ENCODE results near the gene CACNG1. TPM values are rescaled to one million over a fixed set of nuclear protein-coding genes. Genes with fewer than 3 reads are reported as not detected.

The CACNG1 gene
- total and polyA plus RNA-seq, 2 of the 4 experiments (the other 2 are of a cell fraction), result not detected

DNA sequence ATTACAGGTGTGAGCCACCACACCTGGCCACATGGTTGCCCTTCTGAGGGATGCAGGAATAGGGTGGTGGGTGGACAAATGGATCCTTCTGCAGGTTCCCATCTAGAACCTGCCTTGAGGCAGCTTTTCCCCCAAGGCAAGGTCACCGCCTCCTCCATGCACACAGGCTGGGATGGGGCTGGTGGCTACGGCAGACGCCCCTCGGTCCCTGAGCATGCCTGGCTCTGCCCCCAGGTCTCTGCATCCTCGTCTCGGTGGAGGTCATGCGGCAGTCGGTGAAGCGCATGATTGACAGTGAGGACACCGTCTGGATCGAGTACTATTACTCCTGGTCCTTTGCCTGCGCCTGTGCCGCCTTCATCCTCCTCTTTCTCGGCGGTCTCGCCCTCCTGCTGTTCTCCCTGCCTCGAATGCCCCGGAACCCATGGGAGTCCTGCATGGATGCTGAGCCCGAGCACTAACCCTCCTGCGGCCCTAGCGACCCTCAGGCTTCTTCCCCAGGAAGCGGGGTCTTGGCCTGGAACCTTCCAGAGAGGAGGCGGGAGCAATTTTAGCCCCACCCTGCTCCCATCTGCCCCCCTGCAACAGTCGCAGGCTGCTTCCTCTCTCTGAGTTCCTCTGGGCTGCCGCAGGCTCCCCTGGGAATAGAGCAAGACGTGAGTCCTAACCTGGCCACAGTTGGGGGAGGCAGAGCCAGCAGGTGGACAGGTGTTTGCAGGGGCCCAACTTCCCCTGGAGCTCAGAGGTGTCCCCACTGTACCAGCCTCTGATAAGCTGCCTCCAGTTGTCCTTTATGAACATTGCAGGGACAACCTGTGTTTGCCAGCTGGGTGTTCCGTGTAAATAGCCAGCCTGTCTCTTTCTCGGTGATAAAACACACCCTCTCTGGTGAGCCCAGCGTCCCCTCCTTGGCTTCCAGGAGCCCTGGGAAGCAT, 11.7 kb downstream of the CACNG1 start:
- Histone ChIP-seq H3K4me3 (ENCODE audit: insufficient read depth, low read depth, low read length) (no peak overlapping the region), H3K4ac (ENCODE audit: low read depth, low read length) (no peak overlapping the region), H2BK15ac (ENCODE audit: low read depth, low read length) (no peak overlapping the region), H3K14ac (replicated peaks; ENCODE audit: low read depth, low read length) (no peak overlapping the region), H4K20me1 (ENCODE audit: insufficient read depth, low read length) (0 out of 2 replicates have a peak, but pooled peaks cover 4% of the 10 kb centered on the region), H3K23ac (ENCODE audit: low read depth, low read length) (no peak overlapping the region), H2BK5ac (ENCODE audit: low read depth, low read length, poor library complexity, severe bottlenecking) (no peak overlapping the region), H4K91ac (ENCODE audit: insufficient read depth, low read depth, low read length) (no peak overlapping the region), H4K8ac (ENCODE audit: low read depth in 2 of 2, low read length in 2 of 2) (no peak overlapping the region), H2AFZ (replicated peaks; ENCODE audit: low read length, poor library complexity) (no peak overlapping the region), H3K27ac (ENCODE audit: insufficient read depth, low read length) (no peak overlapping the region), H2AK9ac (replicated peaks; ENCODE audit: low read depth, low read length, poor library complexity) (no peak overlapping the region), H3K79me1 (ENCODE audit: low read depth in 1 of 2, low read length in 2 of 2) (no peaks in the 10 kb centered on the region), H3K9me1 (ENCODE audit: insufficient read depth, low read length) (peaks cover 5% of the 10 kb centered on the region), H3K18ac (ENCODE audit: low read depth, low read length) (no peak overlapping the region), H2BK20ac (ENCODE audit: low read depth, low read length) (no peak overlapping the region), H3K9ac (ENCODE audit: low read depth, low read length) (no peak overlapping the region), H3K4me2 (ENCODE audit: low read depth, low read length) (no peak overlapping the region), H3K56ac (ENCODE audit: extremely low read depth, insufficient read depth, low read length) (no peak overlapping the region), H3K9me3 (ENCODE audit: control insufficient read depth, insufficient read depth, low read length) (no peaks in the 10 kb centered on the region), H3K27me3 (ENCODE audit: control insufficient read depth, insufficient read depth, low read length) (peaks cover 4% of the 10 kb centered on the region), H2BK120ac (ENCODE audit: low read depth, low read length) (no peak overlapping the region), H3K36me3 (ENCODE audit: control insufficient read depth, insufficient read depth, low read length) (no peaks in the 10 kb centered on the region), H2AK5ac (ENCODE audit: low read depth, low read length) (no peak overlapping the region), H3K4me1 (ENCODE audit: control insufficient read depth, insufficient read depth, low read length) (no peaks in the 10 kb centered on the region), H4K5ac (ENCODE audit: low read depth, low read length) (no peak overlapping the region)
- dilution Hi-C loops (cut with HindIII; ENCODE audit: low sequenced_read_pairs, unreplicated experiment), result no loop called here
- in situ Hi-C loops (cut with MboI; ENCODE audit: low sequenced_read_pairs), result no loop called here
- TF ChIP-seq CEBPB (IDR thresholded peaks at IDR 0.05; ENCODE audit: low read depth, low read length) (no peak), POLR2A (IDR thresholded peaks at IDR 0.05; ENCODE audit: low read depth, low read length) (no peak), SMC3 (IDR thresholded peaks at IDR 0.05; ENCODE audit: low read depth, low read length) (no peak), RFX5 (IDR thresholded peaks at IDR 0.05; ENCODE audit: low read depth, low read length) (no peak), MAZ (IDR thresholded peaks at IDR 0.05; ENCODE audit: borderline replicate concordance, low read depth, low read length) (no peak), MXI1 (IDR thresholded peaks at IDR 0.05; ENCODE audit: borderline replicate concordance, low read depth, low read length) (no peak), FOS (IDR thresholded peaks at IDR 0.05; ENCODE audit: low read depth, low read length) (no peak), BHLHE40 (IDR thresholded peaks at IDR 0.05; ENCODE audit: low read depth, low read length) (no peak), NFE2L2 (IDR thresholded peaks at IDR 0.05; ENCODE audit: low read depth, low read length) (no peak), RCOR1 (IDR thresholded peaks at IDR 0.05; ENCODE audit: insufficient replicate concordance, low read length) (no peak), RAD21 (IDR thresholded peaks at IDR 0.05; ENCODE audit: low read length) (no peak), MAFK (IDR thresholded peaks at IDR 0.05; ENCODE audit: low read depth, low read length) (no peak)
- TF ChIP-seq, protein P1, sequence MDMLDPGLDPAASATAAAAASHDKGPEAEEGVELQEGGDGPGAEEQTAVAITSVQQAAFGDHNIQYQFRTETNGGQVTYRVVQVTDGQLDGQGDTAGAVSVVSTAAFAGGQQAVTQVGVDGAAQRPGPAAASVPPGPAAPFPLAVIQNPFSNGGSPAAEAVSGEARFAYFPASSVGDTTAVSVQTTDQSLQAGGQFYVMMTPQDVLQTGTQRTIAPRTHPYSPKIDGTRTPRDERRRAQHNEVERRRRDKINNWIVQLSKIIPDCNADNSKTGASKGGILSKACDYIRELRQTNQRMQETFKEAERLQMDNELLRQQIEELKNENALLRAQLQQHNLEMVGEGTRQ (IDR thresholded peaks at IDR 0.05; ENCODE audit: low read depth, low read length), result no peak
- TF ChIP-seq, protein P2, sequence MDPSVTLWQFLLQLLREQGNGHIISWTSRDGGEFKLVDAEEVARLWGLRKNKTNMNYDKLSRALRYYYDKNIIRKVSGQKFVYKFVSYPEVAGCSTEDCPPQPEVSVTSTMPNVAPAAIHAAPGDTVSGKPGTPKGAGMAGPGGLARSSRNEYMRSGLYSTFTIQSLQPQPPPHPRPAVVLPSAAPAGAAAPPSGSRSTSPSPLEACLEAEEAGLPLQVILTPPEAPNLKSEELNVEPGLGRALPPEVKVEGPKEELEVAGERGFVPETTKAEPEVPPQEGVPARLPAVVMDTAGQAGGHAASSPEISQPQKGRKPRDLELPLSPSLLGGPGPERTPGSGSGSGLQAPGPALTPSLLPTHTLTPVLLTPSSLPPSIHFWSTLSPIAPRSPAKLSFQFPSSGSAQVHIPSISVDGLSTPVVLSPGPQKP (IDR thresholded peaks at IDR 0.05; ENCODE audit: borderline replicate concordance, low read depth, low read length), result no peak
- ChIA-PET POLR2A (ENCODE audit: unreplicated experiment) (no interaction called here), CTCF (no interaction called here)
- intact Hi-C loops (cut with micrococcal nuclease), result no loop called here
- no TSS peak for BruUV-seq (replicated peaks)
- DNase-seq (no peak), ATAC-seq (ENCODE audit: low read depth) (no peak)
- WGBS, 2 experiments (ENCODE audit: extremely low coverage in 2 of 2, insufficient read length in 1 of 2), result 84% methylated on average over 19 of the region's 29 CpGs; no CpG with 5 or more reads in 1 of the 2 experiments

All from IMR-90 (cell line).